ENCODE measurements around the gene IFIT5.

GRCh38 chr10:89452193-89452592, 37.8 kb downstream of the IFIT5 start:
- TF ChIP-seq CTCF (IDR thresholded peaks at IDR 0.05; ENCODE audit: poor library complexity): no peak
- TF ChIP-seq EZH2phosphoT487 (IDR thresholded peaks at IDR 0.05; ENCODE audit: low read depth, severe bottlenecking, unreplicated experiment): no peak
- no peak for TF ChIP-seq EZH2 (IDR thresholded peaks at IDR 0.05; ENCODE audit: borderline replicate concordance)

Measured in hepatocyte (in vitro differentiated cells).